GM12878 (cell line): Measurements from ENCODE around the gene CTNS. TPM values are rescaled to one million over a fixed set of nuclear protein-coding genes. Genes with fewer than 3 reads are reported as not detected.

ENCODE experiments used
- ATAC-seq: fragments of 200-7000 bp; cut with Tn5 transposase; 3 replicates; pipeline ENCODE4 v1.9.1; 2020; ENCODE audit warnings: mild to moderate bottlenecking, moderate library complexity
- BruUV-seq: library from RNA; stranded (reverse); fragments of 400-500 nt; replicated peaks from 2 replicates; lab custom pipeline; 2021; lab: Mats Ljungman, UMichigan
- CTCF ChIA-PET: fragments of 300-600 bp; sonication (Branson Sonifier 250); formaldehyde crosslinking; extraction: SDS; loops from one replicate; lab custom pipeline; 2021; ENCODE audit warnings: inconsistent platforms; lab: Yijun Ruan, JAX
- POLR2A ChIA-PET: fragments of 350-600 bp; formaldehyde crosslinking; extraction: SDS; loops from one replicate; lab custom pipeline; 2021; ENCODE audit warnings: inconsistent platforms; lab: Charles Lee
- RAD21 ChIA-PET: fragments of 300-600 bp; sonication (Branson Sonifier 250); formaldehyde crosslinking; loops from one replicate; lab custom pipeline; 2023; ENCODE audit warnings: antibody characterized with exemption; ENCODE audit not compliant: unreplicated experiment; lab: Charles Lee
- SMC1A ChIA-PET: fragments of 300-600 bp; sonication (Branson Sonifier 250); formaldehyde crosslinking; loops from one replicate; lab custom pipeline; 2023; ENCODE audit not compliant: unreplicated experiment, uncharacterized antibody; lab: Charles Lee
- DNase-seq: peaks from one replicate; pipeline ENCODE4 v3.0.0-alpha.2; 2011; ENCODE audit warnings: low read depth, low spot score
- FAIRE-seq: peaks from 3 replicates; lab custom pipeline; 2011; peaks lifted over from hg19 to GRCh38; lab: Jason Lieb, UNC
- H2AFZ ChIP-seq: 2 replicates; pipeline ENCODE4 v1.6.0; 2011; ENCODE audit warnings: low read depth, low read length, control low read depth; ENCODE audit not compliant: control insufficient read depth
- H3K27ac ChIP-seq: 2 replicates; pipeline ENCODE4 v1.5.1; 2011; ENCODE audit warnings: control low read depth; ENCODE audit not compliant: control insufficient read depth, insufficient read depth
- H3K27me3 ChIP-seq, 2 experiments: replicated peaks in 1 of 2; 2 replicates each; pipeline versions ENCODE4 v1.6.0 to v1.6.1; 2011; ENCODE audit warnings: low read length in 1 of 2; ENCODE audit not compliant: control insufficient read depth in 2 of 2, insufficient read depth in 2 of 2
- H3K36me3 ChIP-seq, 2 experiments: 2 replicates each; pipeline ENCODE4 v1.5.1; 2011; ENCODE audit warnings: low read length in 1 of 2; ENCODE audit not compliant: control insufficient read depth in 2 of 2, insufficient read depth in 2 of 2
- H3K4me1 ChIP-seq: 2 replicates; pipeline ENCODE4 v1.6.1; 2011; ENCODE audit warnings: mild to moderate bottlenecking, low read length, moderate library complexity, mixed read lengths; ENCODE audit not compliant: control insufficient read depth, insufficient read depth
- H3K4me2 ChIP-seq: 2 replicates; pipeline ENCODE4 v1.6.0; 2011; ENCODE audit warnings: control low read depth; ENCODE audit not compliant: control insufficient read depth, insufficient read depth
- H3K4me3 ChIP-seq: fragments of 200-600 bp; sonication (generic); 2 replicates; pipeline ENCODE4 v1.5.1; 2016
- H3K79me2 ChIP-seq: 2 replicates; pipeline ENCODE4 v1.6.0; 2011; ENCODE audit warnings: low read length; ENCODE audit not compliant: control insufficient read depth, insufficient read depth
- H3K9ac ChIP-seq: 2 replicates; pipeline ENCODE4 v1.8.0; 2011; ENCODE audit warnings: low read length, control low read depth, mixed read lengths; ENCODE audit not compliant: control insufficient read depth, insufficient read depth
- H3K9me3 ChIP-seq: replicated peaks from 3 replicates; pipeline ENCODE4 v1.5.1; 2011; ENCODE audit warnings: mild to moderate bottlenecking, low read length; ENCODE audit not compliant: control insufficient read depth, insufficient read depth
- H4K20me1 ChIP-seq: 2 replicates; pipeline ENCODE4 v1.6.0; 2011; ENCODE audit not compliant: control insufficient read depth, insufficient read depth
- CBX5 ChIP-seq: sonication (generic); IDR thresholded peaks from 2 replicates; pipeline ENCODE4 v1.6.1; 2016; ENCODE audit warnings: low read depth, moderate library complexity, mild to moderate bottlenecking, inconsistent platforms
- CHD4 ChIP-seq: fragments of 200-600 bp; sonication (generic); IDR thresholded peaks from 2 replicates; pipeline ENCODE4 v1.6.1; 2016; ENCODE audit warnings: mild to moderate bottlenecking
- DPF2 ChIP-seq: fragments of 450-650 bp; IDR thresholded peaks from 2 replicates; pipeline ENCODE4 v1.6.1; 2017; ENCODE audit warnings: mild to moderate bottlenecking
- E2F4 ChIP-seq: IDR thresholded peaks from 2 replicates; pipeline ENCODE4 v1.6.1; 2012; ENCODE audit warnings: low read depth, low read length, improper control_type of control experiment
- FOS ChIP-seq: IDR thresholded peaks from 3 replicates; pipeline ENCODE4 v1.6.1; 2011; ENCODE audit warnings: borderline replicate concordance; ENCODE audit not compliant: insufficient read length; ENCODE audit errors: extremely low read depth
- KLF5 ChIP-seq: fragments of 450-650 bp; IDR thresholded peaks from 2 replicates; pipeline ENCODE4 v1.6.1; 2014; ENCODE audit warnings: mild to moderate bottlenecking; ENCODE audit not compliant: partially characterized antibody
- NFYA ChIP-seq: IDR thresholded peaks from 2 replicates; pipeline ENCODE4 v1.6.1; 2011; ENCODE audit warnings: low read depth, mild to moderate bottlenecking, low read length, improper control_type of control experiment, borderline replicate concordance
- POLR2AphosphoS2 ChIP-seq: IDR thresholded peaks from 2 replicates; pipeline ENCODE4 v1.6.1; 2011; ENCODE audit warnings: low read depth, mild to moderate bottlenecking, low read length, improper control_type of control experiment, moderate library complexity
- RCOR1 ChIP-seq: conservative IDR thresholded peaks from 2 replicates; pipeline ENCODE4 v1.6.1; 2012; ENCODE audit warnings: low read depth, low read length, improper control_type of control experiment
- SREBF2 ChIP-seq: IDR thresholded peaks from 2 replicates; pipeline ENCODE4 v1.6.1; 2012; ENCODE audit warnings: mild to moderate bottlenecking, low read length
- TCF7 ChIP-seq: IDR thresholded peaks from 2 replicates; pipeline ENCODE4 v1.6.1; 2014; ENCODE audit warnings: antibody characterized with exemption, borderline replicate concordance
- YBX1 ChIP-seq: fragments of 450-650 bp; IDR thresholded peaks from 2 replicates; pipeline ENCODE4 v1.6.1; 2016; ENCODE audit warnings: antibody characterized with exemption
- ZNF24 ChIP-seq: fragments of 450-650 bp; IDR thresholded peaks from 2 replicates; pipeline ENCODE4 v1.6.1; 2017; ENCODE audit warnings: antibody characterized with exemption, mild to moderate bottlenecking
- ZSCAN29 ChIP-seq: fragments of 450-650 bp; IDR thresholded peaks from 2 replicates; pipeline ENCODE4 v1.6.1; 2017; ENCODE audit warnings: mild to moderate bottlenecking, moderate library complexity
- WGBS: methylation state at CpG from one replicate; pipeline ENCODE4 v1.1.6; 2016; ENCODE audit warnings: low lambda C conversion rate; ENCODE audit not compliant: insufficient replicate concordance, insufficient coverage; ENCODE audit errors: missing lambda C conversion rate; 5-methylcytosine and 5-hydroxymethylcytosine counted together
- in situ Hi-C: fragments of 300-500 bp; cut with MboI; formaldehyde crosslinking; loops from 9 replicates; pipeline ENCODE4 v1.14.3; 2018; ENCODE audit warnings: mixed read lengths
- intact Hi-C: fragments of 100-400 bp; cut with micrococcal nuclease; formaldehyde crosslinking; loops from one replicate; pipeline ENCODE4 v1.14.2; 2022; ENCODE audit not compliant: unreplicated experiment
- polyA plus RNA-seq, 11 experiments: library from polyadenylated mRNA; depleted of rRNA in 4 of 11; unstranded in 6 of 11; stranded (reverse) in 5 of 11; fragments of >200 nt; fragmentation: Nextera tagmentation in 4 of 11; fragmentation: Illumina TruSeq in 1 of 11; extraction: Ambion mirVana in 4 of 11; extraction: Trizol in 1 of 11; gene quantifications; 1 replicate in 1 of 11; 2 replicates in 10 of 11; pipeline versions ENCODE4 v1.2.1 to v1.2.3, GENCODE V29; 2011 to 2016; ENCODE audit warnings: inconsistent platforms in 2 of 11, missing spikeins in 2 of 11, low read depth in 1 of 11
- total RNA-seq, 4 experiments: library from RNA; depleted of rRNA in 3 of 4; stranded (reverse); fragments of >200 nt in 3 of 4; fragmentation: Illumina TruSeq in 1 of 4; extraction: Trizol in 1 of 4; gene quantifications; 2 replicates each; pipeline versions ENCODE4 v1.2.1 to v1.2.3, GENCODE V29; 2013 to 2021
- TF ChIP-seq, protein P1 (sequence below), 3 experiments: IDR thresholded peaks in 2 of 3; conservative IDR thresholded peaks in 1 of 3; 2 replicates each; pipeline ENCODE4 v1.5.1; 2011; ENCODE audit warnings: low read depth in 3 of 3, low read length in 3 of 3, mild to moderate bottlenecking in 3 of 3, control low read depth in 2 of 3, moderate library complexity in 2 of 3, inconsistent platforms in 1 of 3, mixed read lengths in 1 of 3; ENCODE audit not compliant: control insufficient read depth in 2 of 3, insufficient read depth in 1 of 3; ENCODE audit errors: extremely low read depth in 1 of 3

Gene CTNS
- total and polyA plus RNA-seq, 10 of the 15 experiments (the other 5 are each of a cell fraction or from before 2014, with no cell fraction given) = 0.92 to 10.7 (median 6.4) TPM

DNA sequence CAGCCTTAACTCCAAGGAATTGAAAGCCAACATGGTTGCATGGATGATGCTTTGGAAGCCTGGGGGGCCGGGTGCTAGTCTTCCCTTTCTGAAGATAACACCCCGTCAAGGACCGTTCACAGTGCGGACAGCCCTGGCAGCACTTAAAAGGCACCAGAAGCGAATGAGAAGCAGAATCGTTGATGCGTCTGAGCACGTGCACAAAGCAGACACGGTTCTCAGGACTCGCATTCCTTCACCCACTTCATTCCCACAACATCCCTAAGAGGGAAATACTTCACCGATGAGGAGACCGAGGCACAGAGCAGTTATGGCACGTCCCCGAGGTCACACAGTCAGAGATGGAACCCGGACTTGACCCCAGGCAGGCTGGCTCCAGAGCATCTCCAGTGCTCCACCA lies 41.6 kb upstream of the CTNS start:
- intact Hi-C loops = no loop called here
- no peaks in the 10 kb centered on the region for H3K27me3 ChIP-seq
- BruUV-seq = no TSS peak
- ChIA-PET RAD21 (no interaction called here), POLR2A (no interaction called here), CTCF (no interaction called here)
- H4K20me1 ChIP-seq = no peaks in the 10 kb centered on the region
- WGBS = 83% methylated on average over 15 of the region's 15 CpGs
- TF ChIP-seq NFYA (no peak), DPF2 (no peak), KLF5 (no peak), FOS (no peak), TCF7 (no peak), ZNF24 (no peak), CBX5 (no peak), SREBF2 (no peak), CHD4 (no peak), YBX1 (no peak), RCOR1 (no peak), ZSCAN29 (no peak), E2F4 (no peak), POLR2AphosphoS2 (no peak)
- TF ChIP-seq, protein P1, sequence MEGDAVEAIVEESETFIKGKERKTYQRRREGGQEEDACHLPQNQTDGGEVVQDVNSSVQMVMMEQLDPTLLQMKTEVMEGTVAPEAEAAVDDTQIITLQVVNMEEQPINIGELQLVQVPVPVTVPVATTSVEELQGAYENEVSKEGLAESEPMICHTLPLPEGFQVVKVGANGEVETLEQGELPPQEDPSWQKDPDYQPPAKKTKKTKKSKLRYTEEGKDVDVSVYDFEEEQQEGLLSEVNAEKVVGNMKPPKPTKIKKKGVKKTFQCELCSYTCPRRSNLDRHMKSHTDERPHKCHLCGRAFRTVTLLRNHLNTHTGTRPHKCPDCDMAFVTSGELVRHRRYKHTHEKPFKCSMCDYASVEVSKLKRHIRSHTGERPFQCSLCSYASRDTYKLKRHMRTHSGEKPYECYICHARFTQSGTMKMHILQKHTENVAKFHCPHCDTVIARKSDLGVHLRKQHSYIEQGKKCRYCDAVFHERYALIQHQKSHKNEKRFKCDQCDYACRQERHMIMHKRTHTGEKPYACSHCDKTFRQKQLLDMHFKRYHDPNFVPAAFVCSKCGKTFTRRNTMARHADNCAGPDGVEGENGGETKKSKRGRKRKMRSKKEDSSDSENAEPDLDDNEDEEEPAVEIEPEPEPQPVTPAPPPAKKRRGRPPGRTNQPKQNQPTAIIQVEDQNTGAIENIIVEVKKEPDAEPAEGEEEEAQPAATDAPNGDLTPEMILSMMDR (IDR thresholded peaks at IDR 0.05 in 2 of 3, conservative IDR thresholded peaks at IDR 0.05 in 1 of 3; ENCODE audit: control insufficient read depth in 2 of 3, extremely low read depth in 1 of 3, insufficient read depth in 1 of 3, low read depth in 3 of 3, low read length in 3 of 3) = no peak
- TF ChIP-seq, all 136 proteins: peak for 0
- no peak overlapping the region for H3K9ac ChIP-seq
- H3K27ac ChIP-seq = no peak overlapping the region
- H3K4me1 ChIP-seq = no peaks in the 10 kb centered on the region
- in situ Hi-C loops = no loop called here
- H2AFZ ChIP-seq = no peak overlapping the region
- no peak overlapping the region for H3K4me2 ChIP-seq
- SMC1A ChIA-PET = no interaction called here
- H3K36me3 ChIP-seq = no peaks in the 10 kb centered on the region; a peak in 1 of 4 replicates
- no peaks in the 10 kb centered on the region for H3K79me2 ChIP-seq
- H3K4me3 ChIP-seq = no peak overlapping the region
- FAIRE-seq (no peak), ATAC-seq (no peak), DNase-seq (no peak)
- no peaks in the 10 kb centered on the region for H3K9me3 ChIP-seq
